Measurements from ENCODE around the gene HOXC4. TPM values are rescaled to one million over a fixed set of nuclear protein-coding genes. Genes with fewer than 3 reads are reported as not detected.
"Not testable (repeated sequence)": the region's sequence is repeated elsewhere in the genome, so short reads cannot be mapped to it uniquely, and the experiment has no call there.

The HOXC4 gene
- polyA plus RNA-seq, 1 donor, result 14.0 TPM

DNA sequence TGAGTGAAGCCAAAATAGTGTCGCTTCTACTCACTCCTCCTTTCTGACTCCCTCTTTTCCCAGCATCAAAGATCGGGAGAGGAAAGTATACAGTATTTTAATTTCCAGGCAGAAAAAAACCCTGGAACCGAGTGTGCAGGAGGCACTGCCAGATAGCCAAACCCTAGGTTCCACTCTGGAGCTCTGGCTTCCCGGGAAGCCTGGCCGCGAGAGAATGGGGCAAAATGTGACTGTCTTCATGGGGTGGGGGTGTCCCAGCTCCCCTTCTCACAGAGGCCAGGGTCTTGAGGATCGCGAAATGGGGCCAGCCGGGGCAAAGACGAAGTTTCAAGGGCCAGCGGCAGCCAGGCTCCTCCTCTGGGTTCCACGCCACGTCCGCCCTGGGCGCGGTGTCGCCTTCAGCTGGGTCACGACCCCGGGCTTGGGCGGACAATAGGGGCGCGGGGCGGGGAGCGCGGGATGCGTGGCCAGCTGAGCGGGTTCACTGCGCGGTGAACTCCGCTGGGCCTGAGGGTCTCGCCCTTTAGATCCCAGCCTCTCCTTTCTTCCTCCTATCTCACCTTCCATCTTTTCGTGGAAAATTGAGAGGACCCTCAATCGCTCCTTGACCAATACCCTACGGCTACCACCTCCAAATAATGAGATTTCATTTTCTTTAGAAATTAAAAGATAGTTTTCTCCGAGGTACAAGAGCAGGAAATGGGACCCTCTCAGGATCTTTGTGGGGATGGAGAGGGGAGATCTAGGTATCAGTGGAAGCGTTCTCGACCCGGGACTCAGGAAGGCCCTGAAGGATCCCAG, 6.7 kb downstream of the HOXC4 start:
- DNase-seq, result no peak
- no CpG with 5 or more reads among the region's 38 CpGs for WGBS (ENCODE audit: insufficient coverage, low lambda C conversion rate)
- H3K9me3 ChIP-seq (ENCODE audit: control insufficient read depth, low read depth, low read length), result no peaks in the 10 kb centered on the region
- peaks cover 47% of the 10 kb centered on the region for H3K27me3 ChIP-seq (ENCODE audit: control insufficient read depth, insufficient read depth, low read length)
- peaks cover 3% of the 10 kb centered on the region for H3K4me1 ChIP-seq (ENCODE audit: control insufficient read depth, insufficient read depth, low read length)
- no peak overlapping the region for H3K27ac ChIP-seq (ENCODE audit: low read length)
- H3K36me3 ChIP-seq (ENCODE audit: control insufficient read depth, insufficient read depth, low read length), result no peaks in the 10 kb centered on the region
- H3K4me3 ChIP-seq (ENCODE audit: low read length), result no peak overlapping the region

DNA sequence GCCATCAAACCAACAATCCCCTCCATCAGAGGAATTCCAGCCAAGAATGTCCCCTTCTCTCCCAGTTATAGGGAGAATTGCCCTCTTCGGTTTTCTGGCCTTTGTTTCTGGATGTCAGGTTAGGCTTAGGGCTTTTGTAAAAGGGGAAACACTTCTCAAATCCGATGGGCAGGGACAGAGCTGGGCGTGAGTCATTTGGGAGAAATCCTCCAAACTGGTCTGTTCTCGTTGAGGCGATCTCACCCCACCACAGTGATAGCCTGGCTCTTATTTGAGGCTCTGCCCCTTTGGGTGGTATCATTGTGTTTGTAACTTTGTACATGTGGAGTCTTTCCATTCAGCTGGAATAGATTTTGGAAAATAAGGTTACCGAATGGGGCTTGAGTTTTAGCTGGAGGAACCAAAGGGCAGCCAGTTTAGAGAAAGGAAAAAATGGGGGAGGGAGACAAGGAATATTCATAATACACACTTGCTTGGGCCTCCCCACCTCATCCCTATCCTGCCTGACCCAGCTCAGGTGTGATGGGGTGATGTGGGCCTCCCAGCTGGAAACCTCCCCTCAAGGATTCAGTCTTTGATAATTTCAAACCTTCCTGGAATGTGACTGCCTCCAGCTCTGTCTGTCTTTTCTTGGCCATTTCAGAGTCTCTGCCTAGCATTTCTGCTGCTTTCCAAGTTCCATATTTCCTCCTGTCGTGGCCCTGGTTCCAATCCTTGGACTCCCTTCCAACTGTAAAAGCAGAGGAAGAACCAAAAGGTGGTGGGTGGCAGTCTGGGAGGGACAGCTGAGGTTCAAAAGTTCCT, 7.5 kb downstream of the HOXC4 start:
- Histone ChIP-seq H3K36me3 (ENCODE audit: control insufficient read depth, insufficient read depth, low read length) (no peaks in the 10 kb centered on the region), H3K4me3 (ENCODE audit: low read length) (no peak overlapping the region), H3K27me3 (ENCODE audit: control insufficient read depth, insufficient read depth, low read length) (peaks cover 53% of the 10 kb centered on the region), H3K27ac (ENCODE audit: low read length) (no peak overlapping the region), H3K4me1 (ENCODE audit: control insufficient read depth, insufficient read depth, low read length) (peaks cover 3% of the 10 kb centered on the region), H3K9me3 (ENCODE audit: control insufficient read depth, low read depth, low read length) (no peaks in the 10 kb centered on the region)
- no peak for DNase-seq
- WGBS (ENCODE audit: insufficient coverage, low lambda C conversion rate), result 100% methylated on average over 1 of the region's 7 CpGs

DNA sequence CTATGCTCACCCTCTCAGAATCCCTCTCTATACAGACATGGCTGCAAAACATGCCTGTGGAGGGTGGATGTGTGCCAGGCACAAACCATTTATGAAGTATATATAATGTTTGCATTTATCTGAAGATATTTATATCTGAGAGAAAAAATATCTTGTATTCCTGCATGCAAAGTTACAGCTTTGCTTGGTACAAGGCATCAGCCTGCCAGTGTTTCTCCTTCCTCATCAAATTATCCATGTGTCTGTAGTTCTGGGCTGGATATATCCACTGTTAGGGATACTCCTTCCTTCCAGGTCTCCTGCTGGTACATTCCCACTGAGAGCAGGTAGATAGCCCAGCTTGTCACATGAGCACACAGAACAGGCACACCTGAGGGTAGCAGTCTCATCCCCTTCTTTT, 12.0 kb downstream of the HOXC4 start:
- H3K27ac ChIP-seq (ENCODE audit: low read length), result no peak overlapping the region
- peaks cover 33% of the 10 kb centered on the region for H3K27me3 ChIP-seq (ENCODE audit: control insufficient read depth, insufficient read depth, low read length)
- no peaks in the 10 kb centered on the region for H3K4me1 ChIP-seq (ENCODE audit: control insufficient read depth, insufficient read depth, low read length)
- no peak for DNase-seq
- no peaks in the 10 kb centered on the region for H3K36me3 ChIP-seq (ENCODE audit: control insufficient read depth, insufficient read depth, low read length)
- H3K9me3 ChIP-seq (ENCODE audit: control insufficient read depth, low read depth, low read length), result no peaks in the 10 kb centered on the region
- no peak overlapping the region for H3K4me3 ChIP-seq (ENCODE audit: low read length)

DNA sequence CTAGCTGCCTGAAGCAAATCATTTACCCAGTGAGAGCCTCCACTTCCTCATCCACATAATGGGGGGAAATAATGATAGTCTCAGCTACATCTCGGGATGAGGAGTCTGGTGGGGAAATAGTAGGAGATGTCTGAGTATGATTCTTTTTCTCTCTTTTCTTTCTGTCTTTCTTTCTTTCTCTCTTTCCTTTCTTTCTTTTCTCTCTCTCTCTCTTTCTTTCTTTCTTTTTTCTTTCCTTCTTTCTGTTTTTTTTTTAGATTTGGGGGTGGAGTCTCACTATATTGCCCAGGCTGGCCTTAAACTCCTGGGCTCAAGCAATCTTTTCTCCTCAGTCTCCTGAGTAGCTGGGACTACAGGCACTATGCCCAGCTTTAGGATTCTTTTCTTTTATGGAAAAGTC, 12.8 kb downstream of the HOXC4 start:
- Histone ChIP-seq H3K36me3 (ENCODE audit: control insufficient read depth, insufficient read depth, low read length) (no peaks in the 10 kb centered on the region), H3K9me3 (ENCODE audit: control insufficient read depth, low read depth, low read length) (no peaks in the 10 kb centered on the region), H3K27me3 (ENCODE audit: control insufficient read depth, insufficient read depth, low read length) (peaks cover 29% of the 10 kb centered on the region), H3K27ac (ENCODE audit: low read length) (no peak overlapping the region), H3K4me1 (ENCODE audit: control insufficient read depth, insufficient read depth, low read length) (no peaks in the 10 kb centered on the region), H3K4me3 (ENCODE audit: low read length) (no peak overlapping the region)
- no CpG with 5 or more reads among the region's 1 CpG for WGBS (ENCODE audit: insufficient coverage, low lambda C conversion rate)
- no peak for DNase-seq

DNA sequence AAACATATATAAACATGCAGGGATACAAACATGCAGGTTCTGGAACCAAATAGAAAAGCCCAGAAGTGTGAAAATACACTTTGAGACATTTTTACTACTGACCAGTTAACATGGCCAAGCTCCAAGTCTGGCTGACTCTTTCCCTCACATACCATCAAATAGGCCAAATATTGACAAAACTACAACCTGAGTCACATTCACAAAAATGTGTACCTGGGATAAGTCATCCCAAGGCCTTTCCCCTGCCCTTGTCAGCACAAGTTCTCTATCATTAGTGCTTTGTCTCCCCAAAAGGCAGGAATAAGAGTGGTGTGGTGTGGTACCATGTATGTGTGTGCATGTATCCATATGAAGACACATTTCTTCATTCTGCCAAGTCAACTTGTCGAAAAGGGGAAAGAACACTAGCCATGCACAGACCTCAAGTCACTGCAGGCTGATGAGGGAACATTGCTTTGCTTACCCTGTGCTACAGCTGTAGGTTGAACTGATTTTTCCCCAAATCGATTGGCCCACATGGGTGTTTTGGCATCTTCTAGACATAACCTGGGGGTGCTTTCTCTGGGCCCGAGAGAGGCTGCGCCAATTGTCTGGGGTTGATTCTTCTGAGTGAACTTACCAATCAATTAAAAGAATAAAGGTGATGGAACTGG, 14.9 kb downstream of the HOXC4 start:
- DNase-seq, result peak in 1 of 2 donors; percentile 4
- H3K27ac ChIP-seq (ENCODE audit: low read length), result no peak overlapping the region
- H3K9me3 ChIP-seq (ENCODE audit: control insufficient read depth, low read depth, low read length), result no peaks in the 10 kb centered on the region
- no peaks in the 10 kb centered on the region for H3K36me3 ChIP-seq (ENCODE audit: control insufficient read depth, insufficient read depth, low read length)
- 90% methylated on average over 2 of the region's 4 CpGs for WGBS (ENCODE audit: insufficient coverage, low lambda C conversion rate)
- no peak overlapping the region for H3K4me3 ChIP-seq (ENCODE audit: low read length)
- H3K27me3 ChIP-seq (ENCODE audit: control insufficient read depth, insufficient read depth, low read length), result peaks cover 21% of the 10 kb centered on the region
- H3K4me1 ChIP-seq (ENCODE audit: control insufficient read depth, insufficient read depth, low read length), result no peaks in the 10 kb centered on the region

DNA sequence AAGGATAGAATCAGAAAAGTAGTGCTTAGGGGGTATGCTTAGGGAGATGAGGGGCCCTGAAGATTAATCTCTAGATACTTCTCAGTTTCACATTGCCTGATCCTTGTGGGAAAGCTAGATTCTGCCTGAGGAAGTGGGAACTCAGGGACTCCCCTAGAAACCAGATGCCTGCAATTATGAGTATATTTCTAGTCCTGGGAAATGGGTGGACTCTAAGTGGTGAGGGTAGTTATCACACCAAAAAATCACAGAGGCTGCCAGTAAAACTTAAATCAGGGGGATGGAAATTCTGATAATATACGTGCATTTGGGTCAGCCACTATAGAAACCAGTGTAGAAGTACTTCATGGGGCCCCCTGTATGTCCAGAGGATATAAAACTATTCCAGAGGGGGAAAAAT, 18.3 kb downstream of the HOXC4 start:
- WGBS (ENCODE audit: insufficient coverage, low lambda C conversion rate), result 78% methylated on average over 1 of the region's 1 CpG
- Histone ChIP-seq H3K4me1 (ENCODE audit: control insufficient read depth, insufficient read depth, low read length) (no peaks in the 10 kb centered on the region), H3K27me3 (ENCODE audit: control insufficient read depth, insufficient read depth, low read length) (peaks cover 12% of the 10 kb centered on the region), H3K9me3 (ENCODE audit: control insufficient read depth, low read depth, low read length) (no peaks in the 10 kb centered on the region), H3K36me3 (ENCODE audit: control insufficient read depth, insufficient read depth, low read length) (no peaks in the 10 kb centered on the region), H3K27ac (ENCODE audit: low read length) (no peak overlapping the region), H3K4me3 (ENCODE audit: low read length) (no peak overlapping the region)
- DNase-seq, result no peak

DNA sequence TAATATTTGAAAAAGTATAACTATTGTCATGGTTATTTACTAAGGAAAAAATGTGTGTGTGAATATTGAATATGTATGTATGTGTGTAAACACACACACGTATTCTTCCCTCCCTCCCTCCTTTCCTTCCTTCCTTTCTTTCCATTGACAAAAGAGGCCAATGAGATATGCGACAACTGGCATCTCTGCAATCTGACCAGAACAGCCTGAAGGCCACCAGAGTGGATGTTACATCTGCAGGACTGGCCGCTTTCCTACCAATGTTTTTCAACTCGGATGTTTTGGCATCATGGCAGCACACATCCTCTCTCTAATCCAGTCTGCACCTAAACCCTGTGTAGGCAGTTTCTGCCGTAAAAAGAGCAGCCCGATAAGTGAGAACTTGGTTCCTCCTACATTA, 20.7 kb downstream of the HOXC4 start:
- peaks cover 9% of the 10 kb centered on the region for H3K27me3 ChIP-seq (ENCODE audit: control insufficient read depth, insufficient read depth, low read length)

DNA sequence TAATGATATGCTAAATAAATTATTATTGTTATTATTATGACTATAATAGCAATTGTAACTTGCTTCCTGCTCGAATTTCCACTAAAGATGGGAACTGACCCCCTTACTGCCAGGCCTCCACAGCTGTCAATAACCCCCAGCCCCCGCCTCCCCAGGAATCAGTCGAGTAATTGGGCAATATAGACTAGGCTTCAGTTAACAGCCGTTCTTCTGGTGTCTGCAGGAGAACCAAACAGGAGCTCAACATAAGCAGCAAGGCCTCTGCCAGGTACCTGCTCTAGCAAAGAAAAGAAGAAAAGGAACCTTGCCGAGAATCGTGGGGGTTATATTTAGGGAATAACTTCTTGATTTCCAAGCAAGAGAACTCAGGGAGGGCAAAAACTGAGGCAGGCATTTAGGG, 21.8 kb downstream of the HOXC4 start:
- 74% methylated on average over 3 of the region's 6 CpGs for WGBS (ENCODE audit: insufficient coverage, low lambda C conversion rate)
- Histone ChIP-seq H3K36me3 (ENCODE audit: control insufficient read depth, insufficient read depth, low read length) (no peaks in the 10 kb centered on the region), H3K4me1 (ENCODE audit: control insufficient read depth, insufficient read depth, low read length) (no peaks in the 10 kb centered on the region), H3K27me3 (ENCODE audit: control insufficient read depth, insufficient read depth, low read length) (peaks cover 7% of the 10 kb centered on the region), H3K27ac (ENCODE audit: low read length) (no peak overlapping the region), H3K9me3 (ENCODE audit: control insufficient read depth, low read depth, low read length) (no peaks in the 10 kb centered on the region), H3K4me3 (ENCODE audit: low read length) (no peak overlapping the region)
- DNase-seq, result no peak

More for the DNA sequence above, 20.7 kb downstream of the HOXC4 start:
- no CpG with 5 or more reads among the region's 6 CpGs for WGBS (ENCODE audit: insufficient coverage, low lambda C conversion rate)
- H3K9me3 ChIP-seq (ENCODE audit: control insufficient read depth, low read depth, low read length), result no peaks in the 10 kb centered on the region
- H3K27ac ChIP-seq (ENCODE audit: low read length), result no peak overlapping the region
- no peaks in the 10 kb centered on the region for H3K4me1 ChIP-seq (ENCODE audit: control insufficient read depth, insufficient read depth, low read length)
- no peak for DNase-seq
- H3K4me3 ChIP-seq (ENCODE audit: low read length), result no peak overlapping the region
- H3K36me3 ChIP-seq (ENCODE audit: control insufficient read depth, insufficient read depth, low read length), result no peaks in the 10 kb centered on the region

DNA sequence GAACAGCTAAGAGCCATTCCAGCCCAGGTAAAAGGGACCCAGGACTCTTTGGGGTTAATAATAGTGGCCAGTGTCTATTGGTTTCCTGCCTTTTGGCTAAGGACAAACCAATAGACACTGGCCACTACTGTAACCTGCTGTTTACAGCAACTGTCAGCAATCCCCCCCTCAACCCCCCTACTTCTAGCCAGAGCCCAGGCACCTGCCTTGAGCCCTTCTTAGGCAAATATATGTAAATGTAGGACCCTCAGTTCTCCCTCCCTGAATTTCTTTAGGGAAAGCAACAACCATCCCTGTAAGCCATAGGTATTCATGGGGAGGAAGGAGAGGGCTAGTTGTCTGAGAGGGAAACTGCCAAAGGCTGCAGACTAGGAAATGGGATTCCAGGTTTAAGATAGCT, 22.3 kb downstream of the HOXC4 start:
- Histone ChIP-seq H3K4me3 (ENCODE audit: low read length) (no peak overlapping the region), H3K4me1 (ENCODE audit: control insufficient read depth, insufficient read depth, low read length) (no peaks in the 10 kb centered on the region), H3K36me3 (ENCODE audit: control insufficient read depth, insufficient read depth, low read length) (no peaks in the 10 kb centered on the region), H3K27ac (ENCODE audit: low read length) (no peak overlapping the region), H3K9me3 (ENCODE audit: control insufficient read depth, low read depth, low read length) (no peaks in the 10 kb centered on the region), H3K27me3 (ENCODE audit: control insufficient read depth, insufficient read depth, low read length) (peaks cover 5% of the 10 kb centered on the region)
- no peak for DNase-seq

DNA sequence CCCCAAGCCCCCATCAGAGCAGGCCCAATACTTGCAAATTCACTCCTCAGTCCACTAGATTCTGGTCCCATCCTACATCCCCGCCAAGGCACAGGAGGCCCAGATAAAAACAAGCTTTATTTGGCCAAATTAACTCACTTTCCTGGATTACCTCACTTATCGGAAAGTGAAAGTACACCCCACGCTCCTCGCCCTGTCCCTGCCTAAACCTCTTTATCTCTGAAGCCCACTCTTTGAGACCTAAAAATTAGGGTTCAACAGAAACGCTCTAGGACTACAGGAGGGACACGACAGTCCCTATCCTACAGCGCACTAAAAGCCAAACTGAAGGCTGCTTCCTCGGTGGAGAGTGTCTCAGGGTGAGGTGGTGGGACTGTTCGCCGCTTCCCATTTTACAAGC, 24.2 kb downstream of the HOXC4 start:
- H3K27me3 ChIP-seq (ENCODE audit: control insufficient read depth, insufficient read depth, low read length); H3K4me3 ChIP-seq (ENCODE audit: low read length); H3K9me3 ChIP-seq (ENCODE audit: control insufficient read depth, low read depth, low read length); H3K36me3 ChIP-seq (ENCODE audit: control insufficient read depth, insufficient read depth, low read length); H3K4me1 ChIP-seq (ENCODE audit: control insufficient read depth, insufficient read depth, low read length); DNase-seq: not testable (repeated sequence)
- WGBS (ENCODE audit: insufficient coverage, low lambda C conversion rate), result no CpG with 5 or more reads among the region's 10 CpGs
- peak overlapping the region; percentile 32 for H3K27ac ChIP-seq (ENCODE audit: low read length)

Data from large intestine (tissue), 3 donors.